ENCODE data around the gene SLC16A6.
"Not testable (repeated sequence)": the region's sequence is repeated elsewhere in the genome, so short reads cannot be mapped to it uniquely, and the experiment has no call there.

Gene SLC16A6

DNA sequence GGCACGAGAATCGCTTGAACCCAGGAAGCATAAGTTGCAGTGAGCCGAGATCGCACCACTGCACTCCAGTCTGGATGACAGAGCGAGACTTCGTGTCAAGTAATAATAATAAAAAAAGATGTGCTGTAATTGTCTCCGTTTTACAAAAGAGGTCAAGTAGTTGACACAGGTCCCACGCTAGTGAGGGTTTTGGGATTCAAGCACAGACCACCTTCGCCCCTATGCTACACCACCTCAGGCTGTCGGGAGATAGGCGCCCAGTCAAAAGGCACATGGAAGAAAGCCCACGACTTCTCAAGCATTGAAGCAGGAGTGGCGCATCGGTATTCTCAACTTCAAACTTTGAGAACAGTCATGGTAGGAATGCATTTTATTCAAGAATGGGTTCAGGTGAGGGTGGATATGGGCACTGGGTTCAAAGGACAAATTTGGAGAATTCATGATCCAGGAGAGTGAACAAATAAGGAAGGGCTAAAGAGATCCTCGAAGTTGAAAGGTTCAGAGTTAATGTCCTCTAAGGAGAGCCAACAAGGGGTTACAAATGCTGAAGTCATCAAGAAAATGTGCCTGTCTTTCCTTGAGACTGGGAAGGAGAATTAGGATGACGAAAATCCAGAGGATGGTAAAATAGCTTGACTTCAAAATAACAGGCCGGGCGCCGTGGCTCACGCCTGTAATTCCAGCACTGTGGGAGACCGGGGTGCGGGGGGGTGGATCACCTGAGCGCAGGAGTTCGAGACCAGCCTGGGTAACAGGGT, 44.5 kb downstream of the SLC16A6 start:
- peak; percentile 14 for DNase-seq

DNA sequence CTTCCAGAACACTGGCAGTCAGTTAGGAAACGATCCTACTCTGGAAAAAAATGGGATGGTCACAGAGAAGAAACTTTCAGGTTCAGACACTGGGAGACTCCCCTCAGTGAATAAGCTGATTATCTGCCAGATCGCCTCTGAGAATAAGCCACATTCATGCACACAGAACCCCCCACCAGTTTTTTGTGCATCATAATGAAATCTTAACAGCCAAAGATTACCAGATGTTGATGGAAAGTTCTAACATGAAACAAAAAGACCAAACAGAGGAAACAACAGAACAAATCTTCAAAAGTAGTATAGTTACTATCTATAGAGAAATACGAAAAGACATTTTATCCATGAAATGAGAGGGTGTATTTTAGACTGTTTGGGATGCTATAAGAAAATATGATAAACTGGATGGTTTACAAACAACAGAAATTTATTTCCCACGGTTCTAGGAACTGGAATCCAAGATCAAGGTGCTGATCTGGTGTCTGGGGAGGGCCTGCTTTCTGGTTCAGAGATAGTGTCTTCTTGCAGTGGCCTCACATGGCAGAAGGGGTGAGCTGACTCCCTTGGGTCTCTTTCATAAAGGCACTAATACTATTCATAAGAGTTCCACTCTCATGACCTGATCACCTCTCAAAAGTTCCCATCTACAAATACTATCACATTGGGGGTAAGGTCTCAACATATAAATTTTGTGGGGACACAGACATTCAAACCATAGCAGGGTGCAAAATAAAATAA, 51.1 kb downstream of the SLC16A6 start:
- no peak for DNase-seq

DNA sequence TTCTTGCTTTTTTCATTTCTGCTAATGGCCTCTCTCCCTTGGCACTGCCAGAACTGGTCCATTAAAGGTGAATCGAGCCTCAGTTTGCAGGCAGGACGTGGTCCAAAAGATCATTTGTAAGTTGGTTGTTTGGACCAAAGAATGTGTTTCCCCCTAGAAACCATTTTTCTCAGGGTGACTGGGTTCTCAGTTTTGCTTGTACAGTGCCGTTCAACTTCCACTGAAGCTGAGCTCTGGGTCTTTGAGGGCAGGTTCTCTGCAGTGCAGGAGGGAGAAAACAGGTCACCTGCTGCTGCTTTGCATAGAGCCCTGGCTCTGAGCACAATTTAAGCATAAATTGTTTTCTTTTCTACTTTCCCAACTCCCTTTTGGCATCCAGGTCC, 52.1 kb downstream of the SLC16A6 start:
- DNase-seq, result no peak

DNA sequence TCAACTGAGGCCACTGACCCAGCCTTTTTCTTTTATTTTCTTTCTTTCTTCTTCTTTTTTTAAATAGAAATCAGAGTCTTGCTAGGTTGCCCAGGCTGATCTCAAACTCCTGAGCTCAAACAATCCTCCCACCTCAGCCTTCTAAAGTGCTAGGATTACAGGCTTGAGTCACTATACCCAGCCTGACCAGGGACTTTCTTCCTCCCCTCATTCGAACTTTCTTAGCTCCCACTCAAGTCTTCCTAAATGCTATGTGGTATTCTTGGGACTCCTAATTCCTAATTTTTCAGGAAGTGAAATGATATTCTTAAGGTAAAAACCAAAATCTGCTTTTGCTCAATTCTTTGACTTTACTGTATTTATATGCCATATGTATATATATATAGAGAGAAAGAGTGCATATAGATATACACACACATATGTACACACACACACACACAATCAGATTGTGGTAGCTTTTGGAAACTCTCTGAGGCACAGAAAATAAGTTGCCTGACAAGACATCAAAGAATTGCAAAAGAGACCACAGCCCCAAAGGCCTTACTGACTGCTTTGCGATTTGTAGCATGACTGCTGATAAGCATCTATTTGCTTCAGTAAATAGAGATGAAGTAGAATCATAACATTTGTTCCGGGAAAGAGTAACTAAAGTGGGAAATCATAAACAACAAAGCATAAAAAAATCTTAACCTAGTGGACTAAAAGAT, 52.6 kb downstream of the SLC16A6 start:
- no peak for DNase-seq

DNA sequence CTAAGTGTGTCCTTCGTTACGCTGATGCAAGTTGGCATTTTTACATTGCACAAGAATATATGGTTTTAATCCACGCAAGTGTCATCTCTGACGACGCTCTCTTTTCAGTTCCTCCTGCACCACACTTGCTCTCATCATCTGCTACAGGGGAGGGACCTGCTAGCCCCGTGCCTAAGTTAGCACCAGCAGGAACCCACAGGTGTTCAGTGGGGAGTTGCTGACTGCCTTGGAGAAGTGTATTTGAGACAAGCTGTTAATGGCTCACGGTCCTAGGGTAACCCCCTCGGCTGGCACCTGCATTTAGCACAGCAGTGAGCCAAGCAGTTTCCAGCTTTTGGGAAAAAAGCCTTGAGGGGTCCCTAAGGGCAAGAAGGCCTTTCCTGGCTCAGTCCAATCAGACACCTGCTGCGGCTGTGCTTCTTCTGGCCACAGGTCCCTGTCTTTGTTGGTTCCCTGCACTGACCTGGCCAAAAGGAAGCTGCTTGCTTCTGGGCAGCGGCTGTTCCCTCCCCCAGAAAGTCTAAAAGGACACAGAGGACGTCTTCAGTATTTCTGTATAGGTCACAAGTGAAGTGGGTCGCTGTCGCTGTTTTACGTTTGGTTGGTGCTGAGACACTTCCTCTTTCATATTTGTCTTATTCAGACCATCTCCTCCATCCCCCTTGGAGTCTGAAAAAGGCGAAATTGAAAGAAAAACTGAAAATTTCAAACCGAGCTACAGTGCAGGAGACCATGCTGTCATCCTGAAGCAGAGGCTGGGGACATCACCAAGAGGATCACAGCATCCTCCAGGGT, 53.4 kb downstream of the SLC16A6 start:
- DNase-seq, result not testable (repeated sequence)

DNA sequence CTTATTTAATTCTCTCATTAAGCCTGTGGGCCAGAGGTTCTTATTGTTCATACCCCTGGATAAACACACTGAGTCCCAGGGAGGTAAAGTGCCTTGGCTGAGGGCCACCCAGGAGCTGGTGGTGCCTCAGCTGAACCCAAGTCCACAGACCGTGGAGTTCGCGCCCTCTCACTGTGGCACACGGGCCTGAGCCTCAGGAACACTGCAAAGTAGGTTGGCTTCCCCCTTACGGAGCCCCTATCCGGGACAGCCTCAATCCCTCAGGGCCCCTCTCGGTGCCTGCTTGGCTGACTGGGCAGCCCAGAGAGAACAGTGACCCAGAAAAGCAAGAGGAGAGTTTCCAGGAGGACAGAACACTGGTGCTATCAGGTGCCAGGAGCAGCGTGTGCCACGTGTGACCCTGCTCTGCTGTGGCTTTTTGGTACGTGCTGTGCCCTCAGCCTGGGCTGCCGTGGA, 55.6 kb downstream of the SLC16A6 start:
- DNase-seq, result not testable (repeated sequence)

DNA sequence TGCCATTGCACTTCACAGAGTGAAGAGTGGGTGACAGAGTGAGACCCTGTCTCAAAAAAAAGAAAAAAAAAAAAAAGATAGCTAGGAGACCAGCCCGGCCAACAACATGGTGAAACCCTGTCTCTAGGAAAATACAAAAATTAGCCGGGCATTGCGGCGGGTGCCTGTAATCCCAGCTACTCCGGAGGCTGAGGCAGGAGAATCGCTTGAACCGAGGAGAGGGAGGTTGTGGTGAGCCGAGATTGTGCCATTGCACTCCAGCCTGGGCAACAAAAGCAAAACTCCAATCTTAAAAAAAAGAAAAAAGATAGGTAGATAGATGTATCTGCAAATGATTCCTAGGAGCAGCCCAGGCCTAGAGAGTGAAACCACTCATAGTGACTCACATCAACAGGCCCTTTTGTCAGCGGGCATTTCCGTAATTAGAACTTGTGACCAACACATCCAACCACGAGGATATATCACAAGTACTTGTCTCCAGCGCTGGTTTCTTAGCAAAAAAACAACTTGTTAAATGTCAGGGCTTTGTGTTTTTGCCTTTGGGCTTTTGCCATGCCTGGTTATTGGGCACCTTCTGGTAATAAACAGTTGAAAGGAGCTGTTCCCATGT, 56.1 kb downstream of the SLC16A6 start:
- DNase-seq, result not testable (repeated sequence)

DNA sequence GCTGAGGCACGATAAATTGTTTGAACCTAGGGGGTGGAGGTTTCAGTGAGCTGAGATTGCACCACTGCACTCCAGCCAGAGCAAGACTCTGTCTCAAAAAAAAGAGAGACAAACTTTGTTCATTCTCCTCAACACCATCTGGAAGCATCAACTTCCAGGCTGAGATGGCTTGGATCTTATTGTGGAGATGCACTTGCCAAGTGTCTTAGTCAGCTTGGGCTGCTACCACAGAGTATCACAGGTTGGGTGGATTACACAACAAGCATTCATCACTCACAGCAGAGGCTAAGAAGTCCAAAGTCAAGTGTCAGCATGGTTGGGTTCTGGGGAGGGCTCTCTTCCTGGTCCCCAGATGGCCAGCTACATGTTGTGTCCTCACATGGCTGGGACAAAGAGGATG, 58.2 kb downstream of the SLC16A6 start:
- not testable (repeated sequence) for DNase-seq

DNA sequence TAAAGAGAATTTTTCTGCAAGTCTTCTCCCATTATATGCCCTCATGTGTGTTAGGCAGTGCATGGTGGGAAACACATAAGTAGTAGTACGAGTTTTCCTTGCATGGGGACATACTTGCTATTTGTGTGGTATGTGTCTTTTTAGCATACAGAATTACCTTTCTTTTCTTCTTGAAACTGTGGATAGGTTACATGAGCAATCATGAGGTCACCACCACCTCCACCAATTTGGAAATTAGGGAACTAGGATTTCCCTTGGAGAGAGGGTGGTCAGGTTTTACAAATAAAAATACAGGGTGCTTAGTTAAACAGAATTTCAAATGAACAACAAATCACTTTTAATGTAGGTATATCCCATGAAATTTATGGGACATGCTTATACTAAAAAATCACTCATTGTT, 59.4 kb downstream of the SLC16A6 start:
- no peak for DNase-seq

DNA sequence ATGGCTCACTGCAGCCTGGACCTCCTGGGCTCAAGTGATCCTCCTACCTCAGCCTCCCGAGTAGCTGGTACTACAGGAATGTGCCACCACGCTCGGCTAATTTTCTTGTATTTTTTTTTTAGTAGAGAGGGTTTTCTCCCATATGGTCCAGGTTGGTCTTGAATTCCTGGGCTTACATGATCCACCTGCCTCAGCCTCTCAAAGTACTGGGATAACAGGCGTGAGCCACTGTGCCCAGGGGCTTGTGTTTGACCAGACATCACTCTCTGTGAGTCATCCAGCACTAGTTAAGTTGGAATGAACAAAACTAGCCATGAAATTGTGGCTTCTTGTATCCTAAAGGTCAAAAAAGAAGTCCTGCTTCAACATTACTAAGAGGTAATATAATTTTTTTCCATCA, 59.8 kb downstream of the SLC16A6 start:
- DNase-seq, result not testable (repeated sequence)

DNA sequence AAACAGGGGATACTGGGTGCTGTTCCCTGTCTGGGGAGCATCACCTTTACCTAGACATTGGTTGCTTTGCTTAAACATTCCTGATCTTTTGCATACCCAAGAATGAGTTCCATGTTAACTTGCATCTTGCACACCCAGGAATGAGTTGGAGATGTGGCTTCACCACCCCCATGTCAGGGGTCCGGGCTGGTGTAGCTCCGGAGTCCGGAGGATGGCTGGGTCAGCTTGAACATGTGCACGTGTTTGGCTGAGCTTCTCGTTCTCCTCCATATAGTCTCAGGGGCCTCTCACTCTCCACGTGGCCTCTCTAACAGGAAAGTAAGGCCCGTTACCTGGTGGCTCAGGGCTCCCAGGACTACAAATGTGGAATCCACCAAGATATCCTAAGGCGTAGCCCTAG, 61.3 kb downstream of the SLC16A6 start:
- DNase-seq, result no peak

DNA sequence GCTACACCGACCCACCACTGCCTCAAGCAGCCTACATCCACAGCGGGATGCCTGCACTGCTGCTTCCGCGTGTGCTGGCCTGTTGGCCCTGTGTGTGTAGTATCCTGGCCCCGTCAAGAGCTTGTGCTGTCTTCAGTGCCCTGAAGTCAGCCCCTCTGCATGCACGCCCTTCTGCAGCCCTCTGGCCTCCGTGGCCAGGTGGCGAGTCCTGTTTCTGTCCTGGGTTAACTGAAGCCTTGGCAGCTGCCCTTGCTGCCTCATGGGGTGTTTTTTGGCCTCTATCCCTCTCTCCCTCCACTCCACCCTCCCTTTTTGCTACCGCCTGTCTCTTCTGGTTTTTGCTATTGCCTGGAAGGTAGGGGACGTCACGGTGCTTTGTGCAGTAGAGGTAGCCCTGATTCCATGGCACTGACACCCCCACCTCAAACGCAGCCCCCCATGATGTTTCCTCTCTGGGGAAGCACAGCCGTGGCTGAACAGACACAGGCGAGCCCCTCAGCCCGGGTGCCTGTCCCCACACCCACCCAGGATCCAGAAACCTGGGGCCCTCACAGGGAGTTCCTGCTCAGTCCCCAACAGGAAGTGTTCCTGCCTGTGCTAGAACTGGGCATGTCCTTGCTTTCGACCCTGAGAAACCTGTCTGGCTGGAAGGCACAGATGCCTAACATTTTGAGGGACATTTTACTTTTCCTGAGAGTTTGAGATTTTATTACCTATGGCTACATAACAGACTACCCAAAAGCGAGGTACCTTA, 61.9 kb downstream of the SLC16A6 start:
- peak; percentile 9 for DNase-seq

DNA sequence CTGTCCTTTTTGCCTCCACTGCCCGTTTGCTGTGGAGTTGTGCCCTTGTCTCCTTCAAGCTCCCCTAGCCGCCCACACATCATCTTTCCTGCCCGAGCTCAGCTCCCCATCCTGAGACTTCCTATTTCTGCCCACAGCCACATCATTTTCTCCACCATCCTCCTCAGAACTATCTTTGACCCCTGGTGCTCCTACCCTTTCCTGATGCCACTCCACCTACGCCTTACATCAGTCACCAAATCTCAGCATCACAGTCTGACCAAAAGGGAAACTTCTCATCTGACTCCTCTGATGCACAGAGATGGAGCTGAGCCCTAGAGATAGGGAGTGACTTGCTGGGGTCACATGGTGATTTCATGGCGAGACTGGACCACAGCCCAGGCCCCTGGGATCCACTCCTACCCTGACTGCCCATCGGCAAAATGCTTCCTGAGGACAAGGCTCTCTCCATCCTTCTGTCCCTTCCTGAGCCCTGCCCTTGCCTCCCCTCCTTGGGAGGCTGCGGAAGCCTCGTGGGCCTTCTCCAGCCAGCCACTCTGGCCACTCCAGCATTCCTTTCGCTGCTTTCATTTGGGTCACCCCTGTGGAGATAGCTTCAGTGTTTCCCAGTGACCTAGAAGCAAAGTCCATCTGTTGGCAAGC, 62.8 kb downstream of the SLC16A6 start:
- not testable (repeated sequence) for DNase-seq

DNA sequence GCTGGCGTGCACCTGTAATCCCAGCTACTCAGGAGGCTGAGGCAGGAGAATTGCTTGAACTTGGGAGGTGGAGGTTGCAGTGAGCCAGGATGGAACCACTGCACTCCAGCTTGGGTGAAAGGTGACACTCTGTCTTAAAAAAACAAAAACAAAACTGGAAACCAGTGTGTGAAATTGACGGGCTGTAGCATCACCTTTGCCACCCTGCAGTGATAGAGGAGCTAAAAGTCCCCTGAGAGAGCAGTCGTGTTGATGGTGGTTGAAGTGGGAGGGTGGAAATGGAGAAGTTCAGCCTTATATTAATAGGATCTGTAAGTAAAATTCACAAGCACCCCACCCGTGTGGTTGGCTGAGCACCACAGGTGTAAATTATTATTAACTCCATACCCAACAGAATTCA, 65.9 kb downstream of the SLC16A6 start:
- DNase-seq, result not testable (repeated sequence)

DNA sequence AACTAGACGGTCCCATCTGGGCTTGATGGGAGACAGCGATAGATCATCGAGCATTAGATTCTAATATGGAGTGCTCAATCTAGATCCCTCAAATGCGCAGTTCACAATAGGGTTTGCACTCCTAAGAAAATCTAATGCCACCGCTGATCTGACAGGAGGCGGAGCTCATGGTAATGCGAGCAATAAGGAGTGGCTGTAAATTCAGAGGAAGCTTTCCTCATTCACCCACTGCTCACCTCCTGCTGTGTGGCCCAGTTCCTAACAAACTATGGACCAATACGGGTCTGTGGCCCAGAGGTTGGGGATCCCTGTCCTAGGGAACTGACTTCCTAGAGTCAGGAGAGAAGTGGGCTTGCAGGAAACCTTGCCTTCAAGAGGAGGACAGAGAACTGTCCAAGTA, 68.3 kb downstream of the SLC16A6 start:
- DNase-seq, result no peak

DNA sequence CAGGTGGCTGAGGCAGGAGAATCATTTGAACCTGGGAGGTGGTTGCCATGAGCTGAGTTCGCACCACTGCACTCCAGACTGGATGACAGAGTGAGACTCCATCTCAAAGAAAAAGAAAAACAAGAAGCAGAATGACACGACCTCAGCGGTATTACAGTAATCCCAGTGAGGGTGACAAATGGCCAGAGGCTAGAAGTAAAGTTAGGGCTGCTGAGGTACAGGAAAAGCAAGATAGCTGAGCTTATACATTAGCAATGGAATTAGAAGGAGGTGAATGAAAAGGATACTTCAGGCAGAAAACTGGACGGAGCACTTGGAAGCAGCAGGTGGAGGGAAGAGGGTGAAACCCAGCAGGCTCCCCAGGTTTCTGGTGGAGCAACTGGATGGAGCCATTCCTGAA, 69.1 kb downstream of the SLC16A6 start:
- no peak for DNase-seq

DNA sequence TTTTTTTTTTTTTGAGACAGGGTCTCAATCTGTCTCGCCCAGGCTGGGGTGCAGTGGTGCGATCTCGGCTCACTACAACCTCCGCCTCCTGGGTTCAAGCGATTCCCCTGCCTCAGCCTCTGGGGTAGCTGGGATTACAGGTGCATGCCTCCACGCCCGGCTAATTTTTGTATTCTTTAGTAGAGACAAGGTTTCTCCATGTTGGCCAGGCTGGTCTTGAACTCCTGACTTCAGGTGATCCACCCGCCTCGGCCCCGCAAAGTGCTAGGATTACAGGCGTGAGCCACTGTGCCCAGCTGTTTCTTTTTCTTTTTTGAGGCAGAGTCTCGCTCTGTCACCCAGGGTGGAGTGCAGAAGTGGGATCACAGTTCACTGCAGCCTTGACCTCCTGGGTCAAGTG, 70.1 kb downstream of the SLC16A6 start:
- not testable (repeated sequence) for DNase-seq

DNA sequence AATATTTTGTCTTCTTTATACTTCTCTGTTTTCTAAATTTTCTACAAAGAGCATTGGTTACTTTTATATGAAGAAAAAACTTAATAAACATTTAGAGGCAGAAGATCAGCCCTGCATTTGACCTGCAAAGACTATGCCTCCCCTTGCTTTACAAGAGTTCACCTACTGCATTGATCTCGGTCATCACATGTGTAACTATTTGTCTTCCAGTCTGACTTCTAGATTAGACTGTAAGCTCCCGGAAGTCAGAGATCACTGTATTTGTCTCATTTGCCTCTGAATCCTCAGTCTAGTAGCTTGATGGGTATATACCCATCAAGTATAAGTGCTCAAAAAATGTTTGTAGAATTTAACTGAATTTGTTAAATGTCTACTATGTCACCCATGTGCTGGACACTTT, 70.7 kb downstream of the SLC16A6 start:
- not testable (repeated sequence) for DNase-seq

DNA sequence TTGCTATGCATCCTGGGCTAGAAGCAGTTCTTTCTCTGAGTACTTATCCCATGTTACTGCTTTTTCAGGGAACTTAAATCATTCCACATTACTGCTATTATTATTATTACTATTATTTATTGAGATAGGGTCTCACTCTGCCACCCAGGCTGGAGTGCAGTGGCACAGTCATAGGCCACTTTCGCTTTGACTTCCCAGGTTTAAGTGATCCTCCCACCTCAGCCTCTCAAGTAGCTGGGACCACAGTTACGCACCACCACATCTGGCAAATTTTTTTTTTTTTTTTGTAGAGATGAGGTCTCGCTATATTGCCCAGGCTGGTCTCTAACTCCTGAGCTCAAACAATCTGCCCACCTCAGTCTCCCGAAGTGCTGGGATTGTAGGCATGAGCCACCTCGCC, 71.5 kb downstream of the SLC16A6 start:
- not testable (repeated sequence) for DNase-seq

Measured in DMS53 (cell line).